HCT116 (cell line): ENCODE measurements around the gene GARIN5B. TPM values are rescaled to one million over a fixed set of nuclear protein-coding genes. Genes with fewer than 3 reads are reported as not detected.

Source experiments
- ATAC-seq: fragments of 200-7000 bp; cut with Tn5 transposase; 2 replicates; pipeline ENCODE4 v1.9.1; 2020; ENCODE audit warnings: mild to moderate bottlenecking, moderate library complexity
- BruUV-seq: library from RNA; stranded (reverse); fragments of 400-500 nt; replicated peaks from 2 replicates; lab custom pipeline; 2021; lab: Mats Ljungman, UMichigan
- CTCF ChIA-PET: fragments of 300-600 bp; sonication (Branson Sonifier 250); formaldehyde crosslinking; loops from one replicate; lab custom pipeline; 2021; ENCODE audit warnings: antibody characterized with exemption; lab: Charles Lee
- POLR2A ChIA-PET: fragments of 300-600, 350-600 bp; sonication (Branson Sonifier 250); formaldehyde crosslinking; loops from one replicate; lab custom pipeline; 2021; ENCODE audit warnings: antibody characterized with exemption; lab: Charles Lee
- RAD21 ChIA-PET, 2 experiments: fragments of 300-600 bp; sonication (Branson Sonifier 250); formaldehyde crosslinking; loops; one replicate each; lab custom pipeline; 2023; ENCODE audit warnings: low total read pairs in 2 of 2; ENCODE audit not compliant: uncharacterized antibody in 2 of 2, unreplicated experiment in 2 of 2, low non-redundant PET in 1 of 2; lab: Charles Lee
- DNase-seq: peaks from one replicate; pipeline ENCODE4 v3.0.0-alpha.2; 2010; ENCODE audit warnings: low read depth, low spot score
- H2AFZ ChIP-seq: fragments of 200-600 bp; shearing (Covaris generic), sonication (generic); 2 replicates; pipeline ENCODE4 v1.6.1; 2017; ENCODE audit warnings: low read depth, mixed run types, mixed read lengths, antibody characterized with exemption, low read length; ENCODE audit not compliant: poor library complexity, severe bottlenecking
- H3K27ac ChIP-seq: 2 replicates; pipeline ENCODE4 v1.5.1; 2012; ENCODE audit warnings: low read depth, low read length
- H3K27me3 ChIP-seq: fragments of 200-600 bp; sonication (generic); 2 replicates; pipeline ENCODE4 v1.6.1; 2016; ENCODE audit warnings: mixed run types, low read length, mixed read lengths; ENCODE audit not compliant: insufficient read depth
- H3K36me3 ChIP-seq, 2 experiments: fragments of 200-500 bp in 1 of 2; fragments of 200-600 bp in 1 of 2; sonication (Bioruptor generic) in 1 of 2; sonication (generic) in 1 of 2; 2 replicates each; pipeline versions ENCODE4 v1.5.1 to v1.6.1; 2014 to 2016; ENCODE audit warnings: low read length in 2 of 2, inconsistent platforms in 1 of 2, mixed read lengths in 1 of 2, mixed run types in 1 of 2; ENCODE audit not compliant: insufficient read depth in 2 of 2, control insufficient read depth in 1 of 2
- H3K4me1 ChIP-seq, 2 experiments: fragments of 200-600 bp in 1 of 2; sonication (generic) in 1 of 2; 2 replicates each; pipeline versions ENCODE4 v1.5.1 to v1.6.1; 2012 to 2017; ENCODE audit warnings: low read length in 2 of 2, inconsistent platforms in 1 of 2, mild to moderate bottlenecking in 1 of 2, mixed read lengths in 1 of 2, mixed run types in 1 of 2, moderate library complexity in 1 of 2; ENCODE audit not compliant: insufficient read depth in 2 of 2, control insufficient read depth in 1 of 2
- H3K4me2 ChIP-seq: fragments of 200-600 bp; sonication (generic); 2 replicates; pipeline ENCODE4 v1.6.1; 2017; ENCODE audit warnings: mixed run types, low read length, mixed read lengths
- H3K4me3 ChIP-seq, 2 experiments: fragments of 200-600 bp in 1 of 2; sonication (generic) in 1 of 2; replicated peaks in 1 of 2; 2 replicates each; pipeline ENCODE4 v1.5.1; 2011 to 2016; ENCODE audit warnings: low read length in 2 of 2, control low read depth in 1 of 2, low read depth in 1 of 2, mild to moderate bottlenecking in 1 of 2, mixed read lengths in 1 of 2, mixed run types in 1 of 2
- H3K79me2 ChIP-seq: fragments of 200-600 bp; sonication (generic); 2 replicates; pipeline ENCODE4 v1.6.1; 2017; ENCODE audit warnings: mild to moderate bottlenecking, mixed run types, low read length, moderate library complexity, mixed read lengths; ENCODE audit not compliant: insufficient read depth
- H3K9ac ChIP-seq: fragments of 200-600 bp; sonication (generic); 2 replicates; pipeline ENCODE4 v1.6.1; 2016; ENCODE audit warnings: low read length, mixed read lengths
- H3K9me2 ChIP-seq: fragments of 200-600 bp; sonication (generic), shearing (Covaris generic); 2 replicates; pipeline ENCODE4 v1.6.1; 2017; ENCODE audit warnings: mixed run types, mild to moderate bottlenecking, moderate library complexity; ENCODE audit not compliant: insufficient read depth
- H3K9me3 ChIP-seq, 2 experiments: fragments of 200-500 bp in 1 of 2; fragments of 200-600 bp in 1 of 2; sonication (Bioruptor generic) in 1 of 2; sonication (generic) in 1 of 2; 2 replicates each; pipeline ENCODE4 v1.6.1; 2014 to 2017; ENCODE audit warnings: low read length in 2 of 2, mixed read lengths in 2 of 2, inconsistent platforms in 1 of 2, low read depth in 1 of 2, mild to moderate bottlenecking in 1 of 2, mixed run types in 1 of 2, moderate library complexity in 1 of 2; ENCODE audit not compliant: control insufficient read depth in 1 of 2, insufficient read depth in 1 of 2
- H4K20me1 ChIP-seq: fragments of 200-600 bp; sonication (generic), shearing (Covaris generic); 2 replicates; pipeline ENCODE4 v1.6.1; 2017; ENCODE audit warnings: mixed run types, mild to moderate bottlenecking, moderate library complexity; ENCODE audit not compliant: insufficient read depth
- ATF3 ChIP-seq: IDR thresholded peaks from 2 replicates; pipeline ENCODE4 v1.6.1; 2012
- CBX3 ChIP-seq: IDR thresholded peaks from 2 replicates; pipeline ENCODE4 v1.6.1; 2012; ENCODE audit warnings: low read depth
- ELF1 ChIP-seq: IDR thresholded peaks from 2 replicates; pipeline ENCODE4 v1.6.1; 2012; ENCODE audit warnings: low read depth, borderline replicate concordance
- EZH2 ChIP-seq: fragments of 200-600 bp; sonication (generic); IDR thresholded peaks from 2 replicates; pipeline ENCODE4 v1.6.1; 2017; ENCODE audit warnings: antibody characterized with exemption, mixed run types
- FOSL1 ChIP-seq: IDR thresholded peaks from 2 replicates; pipeline ENCODE4 v1.6.1; 2012; ENCODE audit warnings: low read depth
- JUND ChIP-seq: IDR thresholded peaks from 2 replicates; pipeline ENCODE4 v1.6.1; 2012
- MAX ChIP-seq: IDR thresholded peaks from 2 replicates; pipeline ENCODE4 v1.6.1; 2012
- POLR2A ChIP-seq: IDR thresholded peaks from 2 replicates; pipeline ENCODE4 v1.7.0; 2011; ENCODE audit warnings: borderline replicate concordance; ENCODE audit not compliant: insufficient read depth, insufficient read length; ENCODE audit errors: extremely low read depth
- POLR2AphosphoS5 ChIP-seq: IDR thresholded peaks from 2 replicates; pipeline ENCODE4 v1.6.1; 2011; ENCODE audit warnings: mild to moderate bottlenecking, low read depth, low read length, moderate library complexity
- SIN3A ChIP-seq: IDR thresholded peaks from 2 replicates; pipeline ENCODE4 v1.6.1; 2012; ENCODE audit warnings: low read depth
- SP1 ChIP-seq: IDR thresholded peaks from 2 replicates; pipeline ENCODE4 v1.6.1; 2012; ENCODE audit warnings: low read depth
- TCF7L2 ChIP-seq: IDR thresholded peaks from 2 replicates; pipeline ENCODE4 v1.7.0; 2011; ENCODE audit warnings: borderline replicate concordance, inconsistent platforms; ENCODE audit not compliant: insufficient read depth, insufficient read length; ENCODE audit errors: extremely low read depth
- intact Hi-C: fragments of 100-400 bp; cut with micrococcal nuclease; formaldehyde crosslinking; loops from 2 replicates; pipeline ENCODE4 v1.10.0; 2022
- total RNA-seq: library from RNA; stranded (reverse); gene quantifications from one replicate; pipeline ENCODE4 v1.2.1, GENCODE V29; 2021; ENCODE audit not compliant: unreplicated experiment
- TF ChIP-seq, protein P1 (sequence below): IDR thresholded peaks from 2 replicates; pipeline ENCODE4 v1.6.1; 2012; ENCODE audit warnings: low read depth

GARIN5B gene
- total RNA-seq, 1 experiment from 2014 or later, result not detected

- TF ChIP-seq, protein P1, sequence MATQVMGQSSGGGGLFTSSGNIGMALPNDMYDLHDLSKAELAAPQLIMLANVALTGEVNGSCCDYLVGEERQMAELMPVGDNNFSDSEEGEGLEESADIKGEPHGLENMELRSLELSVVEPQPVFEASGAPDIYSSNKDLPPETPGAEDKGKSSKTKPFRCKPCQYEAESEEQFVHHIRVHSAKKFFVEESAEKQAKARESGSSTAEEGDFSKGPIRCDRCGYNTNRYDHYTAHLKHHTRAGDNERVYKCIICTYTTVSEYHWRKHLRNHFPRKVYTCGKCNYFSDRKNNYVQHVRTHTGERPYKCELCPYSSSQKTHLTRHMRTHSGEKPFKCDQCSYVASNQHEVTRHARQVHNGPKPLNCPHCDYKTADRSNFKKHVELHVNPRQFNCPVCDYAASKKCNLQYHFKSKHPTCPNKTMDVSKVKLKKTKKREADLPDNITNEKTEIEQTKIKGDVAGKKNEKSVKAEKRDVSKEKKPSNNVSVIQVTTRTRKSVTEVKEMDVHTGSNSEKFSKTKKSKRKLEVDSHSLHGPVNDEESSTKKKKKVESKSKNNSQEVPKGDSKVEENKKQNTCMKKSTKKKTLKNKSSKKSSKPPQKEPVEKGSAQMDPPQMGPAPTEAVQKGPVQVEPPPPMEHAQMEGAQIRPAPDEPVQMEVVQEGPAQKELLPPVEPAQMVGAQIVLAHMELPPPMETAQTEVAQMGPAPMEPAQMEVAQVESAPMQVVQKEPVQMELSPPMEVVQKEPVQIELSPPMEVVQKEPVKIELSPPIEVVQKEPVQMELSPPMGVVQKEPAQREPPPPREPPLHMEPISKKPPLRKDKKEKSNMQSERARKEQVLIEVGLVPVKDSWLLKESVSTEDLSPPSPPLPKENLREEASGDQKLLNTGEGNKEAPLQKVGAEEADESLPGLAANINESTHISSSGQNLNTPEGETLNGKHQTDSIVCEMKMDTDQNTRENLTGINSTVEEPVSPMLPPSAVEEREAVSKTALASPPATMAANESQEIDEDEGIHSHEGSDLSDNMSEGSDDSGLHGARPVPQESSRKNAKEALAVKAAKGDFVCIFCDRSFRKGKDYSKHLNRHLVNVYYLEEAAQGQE, result no peak
- TF ChIP-seq JUND (no peak), CBX3 (no peak), FOSL1 (no peak), TCF7L2 (no peak), EZH2 (no peak), SIN3A (no peak), SP1 (no peak), MAX (no peak)
Observed at GRCh38 chr19:55325172-55325571, 37.9 kb downstream of the GARIN5B start, which contains the start of gene TMEM150B (continued).

DNA sequence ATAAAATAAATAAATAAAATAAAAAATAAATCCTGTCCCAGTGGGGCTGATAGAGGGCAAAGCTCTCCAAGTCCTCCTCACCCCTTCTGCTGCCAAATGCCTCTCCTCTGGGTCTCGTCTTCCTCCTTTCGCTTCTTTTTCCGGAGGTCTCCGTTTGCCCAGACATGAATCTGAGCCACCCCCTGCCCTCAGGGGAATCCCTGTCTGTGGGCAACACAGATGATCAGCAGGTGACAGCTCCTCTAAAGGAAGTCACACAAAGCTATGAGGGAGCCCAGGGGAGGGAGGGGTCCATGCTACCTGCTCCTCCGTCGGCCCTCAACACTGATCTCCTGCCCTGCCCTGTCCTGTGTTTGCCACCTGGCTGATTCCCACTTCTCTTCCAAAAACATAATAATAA, 38.4 kb downstream of the GARIN5B start:
- H3K79me2 ChIP-seq, result no peaks in the 10 kb centered on the region
- peaks cover 5 to 14% of the 10 kb centered on the region in 2 experiments; a peak in 3 of 4 replicates for H3K4me1 ChIP-seq
- DNase-seq, result no peak
- no TSS peak for BruUV-seq
- CTCF ChIA-PET, result no interaction called here
- RAD21 ChIA-PET, result no interaction called here
- H3K9ac ChIP-seq, result no peak overlapping the region
- H3K4me2 ChIP-seq, result no peak overlapping the region
- no peak overlapping the region for H3K4me3 ChIP-seq
- ATAC-seq, result no peak
- H3K9me3 ChIP-seq, result no peaks in the 10 kb centered on the region
- H2AFZ ChIP-seq, result no peak overlapping the region
- no peaks in the 10 kb centered on the region for H3K36me3 ChIP-seq
- H4K20me1 ChIP-seq, result no peaks in the 10 kb centered on the region
- intact Hi-C loops, result no loop called here
- H3K27me3 ChIP-seq, result no peaks in the 10 kb centered on the region
- H3K27ac ChIP-seq, result no peak overlapping the region
- POLR2A ChIA-PET, result no interaction called here
- no peaks in the 10 kb centered on the region for H3K9me2 ChIP-seq
- no peak for TF ChIP-seq ATF3
- no peak for TF ChIP-seq CBX3
- no peak for TF ChIP-seq ELF1
- TF ChIP-seq EZH2, result no peak
- no peak for TF ChIP-seq POLR2A
- TF ChIP-seq JUND, result no peak
- no peak for TF ChIP-seq SP1
- no peak for TF ChIP-seq POLR2AphosphoS5
